Neural progenitor cell (in vitro differentiated cells): Measurements from ENCODE around the gene MOCOS. TPM values are rescaled to one million over a fixed set of nuclear protein-coding genes. Genes with fewer than 3 reads are reported as not detected.

Source experiments
- DNase-seq: peaks from one replicate; pipeline ENCODE4 v3.0.0-alpha.2; 2016; ENCODE audit warnings: low spot score
- H2AFZ ChIP-seq: fragments of 200-600 bp; sonication (generic); replicated peaks from 2 replicates; pipeline ENCODE4 v1.6.1; 2016; ENCODE audit warnings: antibody characterized with exemption
- H3F3A ChIP-seq: fragments of 200-600 bp; sonication (generic); 2 replicates; pipeline ENCODE4 v1.6.1; 2016; ENCODE audit warnings: antibody characterized with exemption, low read depth
- H3K27ac ChIP-seq: fragments of 200-600 bp; sonication (generic); 2 replicates; pipeline ENCODE4 v1.5.1; 2016; ENCODE audit warnings: mild to moderate bottlenecking
- H3K27me3 ChIP-seq: fragments of 200-600 bp; sonication (generic); 2 replicates; pipeline ENCODE4 v1.6.1; 2016; ENCODE audit warnings: mild to moderate bottlenecking, moderate library complexity
- H3K36me3 ChIP-seq: fragments of 200-600 bp; sonication (generic); 2 replicates; pipeline ENCODE4 v1.5.1; 2016
- H3K4me1 ChIP-seq: fragments of 200-600 bp; sonication (generic); 2 replicates; pipeline ENCODE4 v1.6.1; 2016; ENCODE audit warnings: mixed run types
- H3K4me2 ChIP-seq: fragments of 200-600 bp; sonication (generic); 2 replicates; pipeline ENCODE4 v1.6.1; 2016
- H3K4me3 ChIP-seq: fragments of 200-600 bp; sonication (generic); 2 replicates; pipeline ENCODE4 v1.5.1; 2016
- H3K79me2 ChIP-seq: fragments of 200-600 bp; sonication (generic); 2 replicates; pipeline ENCODE4 v1.6.1; 2016; ENCODE audit warnings: low read depth
- H3K9ac ChIP-seq: fragments of 200-600 bp; sonication (generic); 2 replicates; pipeline ENCODE4 v1.6.1; 2016
- H3K9me3 ChIP-seq: fragments of 200-600 bp; sonication (generic); 2 replicates; pipeline ENCODE4 v1.5.1; 2016; ENCODE audit warnings: low read depth
- H4K20me1 ChIP-seq: fragments of 200-600 bp; sonication (generic); 2 replicates; pipeline ENCODE4 v1.6.1; 2016; ENCODE audit warnings: low read depth
- H3K27ac Mint-ChIP-seq: 3 replicates; pipeline ENCODE4 v1.8.0; 2021; ENCODE audit warnings: mixed read lengths
- H3K27me3 Mint-ChIP-seq: 2 replicates; pipeline ENCODE4 v1.8.0; 2022; ENCODE audit warnings: low read depth, mild to moderate bottlenecking, inconsistent platforms, moderate library complexity, mixed read lengths; ENCODE audit not compliant: insufficient read depth
- H3K36me3 Mint-ChIP-seq: 3 replicates; pipeline ENCODE4 v1.8.0; 2021; ENCODE audit warnings: mixed read lengths
- H3K4me1 Mint-ChIP-seq: 3 replicates; pipeline ENCODE4 v1.8.0; 2021; ENCODE audit warnings: mixed read lengths
- H3K4me3 Mint-ChIP-seq: 3 replicates; pipeline ENCODE4 v1.8.0; 2021; ENCODE audit warnings: mild to moderate bottlenecking, moderate library complexity, mixed read lengths
- H3K9me3 Mint-ChIP-seq: 3 replicates; pipeline ENCODE4 v1.8.0; 2020; ENCODE audit warnings: mixed read lengths
- CTCF ChIP-seq: fragments of 200-600 bp; sonication (generic); IDR thresholded peaks from 2 replicates; pipeline ENCODE4 v1.5.1; 2017; ENCODE audit warnings: antibody characterized with exemption, mild to moderate bottlenecking
- EZH2 ChIP-seq: fragments of 200-600 bp; sonication (generic); IDR thresholded peaks from 2 replicates; pipeline ENCODE4 v1.6.1; 2017; ENCODE audit warnings: antibody characterized with exemption, mild to moderate bottlenecking, moderate library complexity
- EZH2phosphoT487 ChIP-seq: fragments of 200-600 bp; sonication (generic); IDR thresholded peaks from 2 replicates; pipeline ENCODE4 v1.6.1; 2017; ENCODE audit warnings: antibody characterized with exemption
- total RNA-seq: library from RNA; depleted of rRNA; stranded (reverse); fragments of >200 nt; gene quantifications from 2 replicates; pipeline ENCODE4 v1.2.3, GENCODE V29; 2015; ENCODE audit warnings: low replicate concordance

The MOCOS gene
- total RNA-seq, 1 donor from 2014 or later: 0.36 TPM

DNA sequence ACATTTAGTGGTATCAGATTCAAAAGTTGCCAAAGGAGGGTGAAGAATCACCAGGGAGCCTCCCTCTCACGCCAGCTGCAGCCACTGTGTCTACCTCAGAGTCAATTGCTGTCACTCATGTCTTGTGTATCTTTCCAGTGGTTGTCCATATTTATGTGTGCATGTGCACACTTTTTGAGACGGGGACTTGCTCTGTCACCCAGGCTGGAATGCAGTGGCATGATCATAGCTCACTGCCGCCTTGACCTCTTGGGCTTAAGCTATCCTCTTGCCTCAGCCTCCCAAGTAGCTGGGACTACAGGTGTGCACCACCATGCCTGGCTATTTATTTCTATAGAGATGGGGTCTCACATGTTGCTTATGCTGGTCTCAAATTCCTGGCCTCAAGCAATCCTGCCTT is 4.0 kb downstream of the MOCOS start:
- H3K36me3 Mint-ChIP-seq: no peaks in the 10 kb centered on the region
- no peak overlapping the region for H3K4me3 ChIP-seq
- H3K9me3 ChIP-seq: no peaks in the 10 kb centered on the region
- peaks cover 13% of the 10 kb centered on the region for H4K20me1 ChIP-seq
- H3K27ac Mint-ChIP-seq: no peak overlapping the region
- H3K27me3 Mint-ChIP-seq: peaks cover 20% of the 10 kb centered on the region
- DNase-seq: no peak
- no peaks in the 10 kb centered on the region for H3K9me3 Mint-ChIP-seq
- peaks cover 38% of the 10 kb centered on the region for H3K27me3 ChIP-seq
- H3K36me3 ChIP-seq: no peaks in the 10 kb centered on the region
- H3K79me2 ChIP-seq: no peaks in the 10 kb centered on the region
- no peak overlapping the region for H3K9ac ChIP-seq
- no peak overlapping the region for H3K4me3 Mint-ChIP-seq
- H3K27ac ChIP-seq: no peak overlapping the region
- peaks cover 16% of the 10 kb centered on the region for H3K4me1 Mint-ChIP-seq
- no peak overlapping the region for H3K4me2 ChIP-seq
- TF ChIP-seq EZH2phosphoT487: no peak
- TF ChIP-seq CTCF: no peak
- H3K4me1 ChIP-seq: peaks cover 6% of the 10 kb centered on the region
- H2AFZ ChIP-seq: no peak overlapping the region
- H3F3A ChIP-seq: peaks cover 12% of the 10 kb centered on the region

DNA sequence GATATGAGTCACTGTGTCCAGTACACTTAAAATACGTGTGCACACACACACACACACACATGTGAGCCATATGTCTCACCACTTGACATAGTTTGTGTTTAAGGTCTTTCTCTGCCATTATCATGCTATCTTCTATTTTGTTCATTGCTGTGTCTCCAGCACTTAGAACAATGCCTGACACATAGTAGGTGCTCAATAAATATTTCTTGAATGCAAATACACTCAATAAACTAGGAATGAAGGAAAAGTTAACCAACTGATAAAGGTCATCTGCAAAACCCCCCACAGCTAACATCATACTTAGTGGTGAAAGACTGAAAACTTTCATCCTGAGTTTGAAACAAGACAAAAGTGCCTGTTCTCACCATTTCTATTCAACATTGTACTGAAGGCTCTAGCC is 4.4 kb downstream of the MOCOS start:
- Histone ChIP-seq H4K20me1 (peaks cover 9% of the 10 kb centered on the region), H3K27ac (no peak overlapping the region), H3K9ac (no peak overlapping the region), H3K4me2 (no peak overlapping the region), H3K36me3 (no peaks in the 10 kb centered on the region), H3F3A (peaks cover 12% of the 10 kb centered on the region), H3K4me3 (no peak overlapping the region), H3K9me3 (no peaks in the 10 kb centered on the region), H3K79me2 (no peaks in the 10 kb centered on the region), H2AFZ (no peak overlapping the region), H3K27me3 (peaks cover 34% of the 10 kb centered on the region), H3K4me1 (peaks cover 6% of the 10 kb centered on the region)
- Mint-ChIP-seq H3K27ac (no peak overlapping the region), H3K4me1 (peaks cover 16% of the 10 kb centered on the region), H3K9me3 (no peaks in the 10 kb centered on the region), H3K27me3 (peaks cover 16% of the 10 kb centered on the region), H3K36me3 (no peaks in the 10 kb centered on the region), H3K4me3 (no peak overlapping the region)
- no peak for DNase-seq
- TF ChIP-seq CTCF: no peak
- no peak for TF ChIP-seq EZH2phosphoT487
- no peak for TF ChIP-seq EZH2

DNA sequence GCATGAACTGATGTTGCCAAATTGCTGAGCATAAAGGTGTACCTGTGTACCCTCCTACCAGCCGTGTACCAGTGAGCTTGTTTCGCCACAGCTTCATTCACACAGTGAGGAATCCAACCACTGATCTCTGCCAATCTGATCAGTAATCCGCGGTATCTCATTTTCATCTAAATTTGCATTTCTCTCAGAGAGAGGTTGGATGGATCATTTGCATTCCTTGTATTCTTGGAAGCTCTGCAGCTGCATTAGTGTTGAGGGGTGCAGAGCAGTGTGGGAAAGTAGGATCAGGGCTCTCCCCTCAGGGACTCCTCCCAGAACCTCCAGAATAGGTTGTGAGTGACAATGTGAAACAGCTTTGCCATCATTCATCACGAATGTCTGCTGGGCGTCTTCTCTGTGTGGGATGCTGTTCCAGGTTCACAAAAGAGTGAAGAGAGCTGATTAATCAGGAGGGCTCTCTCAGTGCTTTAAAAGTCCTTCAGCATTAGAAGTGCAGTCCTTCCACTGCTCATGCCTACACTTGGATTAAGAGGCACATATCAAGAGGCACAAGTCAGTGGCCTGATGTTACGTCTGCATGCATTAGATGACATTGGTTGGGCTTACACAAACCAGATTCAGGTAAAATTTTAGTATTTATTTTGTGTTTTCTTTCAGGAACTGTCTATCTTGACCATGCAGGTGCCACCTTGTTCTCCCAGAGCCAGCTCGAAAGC is 7.5 kb downstream of the MOCOS start:
- TF ChIP-seq EZH2phosphoT487 (no peak), EZH2 (no peak), CTCF (no peak)
- no peaks in the 10 kb centered on the region for H3K4me1 Mint-ChIP-seq
- H3K27me3 Mint-ChIP-seq: peaks cover 7% of the 10 kb centered on the region
- Histone ChIP-seq H3K27ac (no peak overlapping the region), H3F3A (no peaks in the 10 kb centered on the region), H3K9ac (no peak overlapping the region), H3K4me3 (no peak overlapping the region), H3K9me3 (no peaks in the 10 kb centered on the region), H3K36me3 (no peaks in the 10 kb centered on the region), H3K79me2 (no peaks in the 10 kb centered on the region), H3K27me3 (peaks cover 3% of the 10 kb centered on the region), H4K20me1 (no peaks in the 10 kb centered on the region), H3K4me1 (no peaks in the 10 kb centered on the region), H2AFZ (no peak overlapping the region), H3K4me2 (no peak overlapping the region)
- H3K4me3 Mint-ChIP-seq: no peak overlapping the region
- no peak overlapping the region for H3K27ac Mint-ChIP-seq
- DNase-seq: no peak
- H3K36me3 Mint-ChIP-seq: no peaks in the 10 kb centered on the region
- no peaks in the 10 kb centered on the region for H3K9me3 Mint-ChIP-seq
